Measurements from ENCODE around the gene OTX2.

DNA sequence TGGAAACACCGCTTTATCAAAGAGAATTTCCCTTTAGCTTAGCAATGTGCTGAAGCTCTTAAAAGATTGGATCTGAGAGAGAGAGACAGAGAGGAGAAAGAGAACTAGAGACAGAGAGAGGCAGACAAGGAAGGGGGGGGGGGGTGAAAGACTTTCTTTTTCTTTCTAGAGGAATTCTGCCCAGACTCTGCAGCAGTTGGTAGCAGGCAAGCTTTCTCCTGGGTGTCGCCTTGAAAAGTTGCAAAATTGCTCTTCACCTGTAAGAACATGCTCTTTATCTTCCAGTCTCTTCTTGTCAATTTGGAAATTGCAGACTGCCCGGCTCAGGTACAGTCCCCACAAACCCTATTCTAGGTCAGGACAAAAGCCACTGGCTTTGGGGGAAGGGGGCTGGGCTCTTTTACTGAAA is 2.9 kb upstream of the OTX2 start:
- TF ChIP-seq KDM1A (IDR thresholded peaks at IDR 0.05; ENCODE audit: low read depth) (no peak), POLR2A (IDR thresholded peaks at IDR 0.05; ENCODE audit: low read length) (no peak), EP300 (IDR thresholded peaks at IDR 0.05) (no peak), SMC3 (IDR thresholded peaks at IDR 0.05) (no peak), ZFP36 (IDR thresholded peaks at IDR 0.05; ENCODE audit: borderline replicate concordance, partially characterized antibody) (no peak), GATA3 (IDR thresholded peaks at IDR 0.05; ENCODE audit: borderline replicate concordance) (no peak), BHLHE40 (IDR thresholded peaks at IDR 0.05; ENCODE audit: low read depth, low read length) (no peak), CHD2 (IDR thresholded peaks at IDR 0.05; ENCODE audit: low read length, partially characterized antibody) (no peak)
- TF ChIP-seq, protein P1, sequence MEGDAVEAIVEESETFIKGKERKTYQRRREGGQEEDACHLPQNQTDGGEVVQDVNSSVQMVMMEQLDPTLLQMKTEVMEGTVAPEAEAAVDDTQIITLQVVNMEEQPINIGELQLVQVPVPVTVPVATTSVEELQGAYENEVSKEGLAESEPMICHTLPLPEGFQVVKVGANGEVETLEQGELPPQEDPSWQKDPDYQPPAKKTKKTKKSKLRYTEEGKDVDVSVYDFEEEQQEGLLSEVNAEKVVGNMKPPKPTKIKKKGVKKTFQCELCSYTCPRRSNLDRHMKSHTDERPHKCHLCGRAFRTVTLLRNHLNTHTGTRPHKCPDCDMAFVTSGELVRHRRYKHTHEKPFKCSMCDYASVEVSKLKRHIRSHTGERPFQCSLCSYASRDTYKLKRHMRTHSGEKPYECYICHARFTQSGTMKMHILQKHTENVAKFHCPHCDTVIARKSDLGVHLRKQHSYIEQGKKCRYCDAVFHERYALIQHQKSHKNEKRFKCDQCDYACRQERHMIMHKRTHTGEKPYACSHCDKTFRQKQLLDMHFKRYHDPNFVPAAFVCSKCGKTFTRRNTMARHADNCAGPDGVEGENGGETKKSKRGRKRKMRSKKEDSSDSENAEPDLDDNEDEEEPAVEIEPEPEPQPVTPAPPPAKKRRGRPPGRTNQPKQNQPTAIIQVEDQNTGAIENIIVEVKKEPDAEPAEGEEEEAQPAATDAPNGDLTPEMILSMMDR (IDR thresholded peaks at IDR 0.05) = no peak
- TF ChIP-seq, protein P2, sequence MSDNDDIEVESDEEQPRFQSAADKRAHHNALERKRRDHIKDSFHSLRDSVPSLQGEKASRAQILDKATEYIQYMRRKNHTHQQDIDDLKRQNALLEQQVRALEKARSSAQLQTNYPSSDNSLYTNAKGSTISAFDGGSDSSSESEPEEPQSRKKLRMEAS (IDR thresholded peaks at IDR 0.05) = no peak
- TF ChIP-seq, protein P3, sequence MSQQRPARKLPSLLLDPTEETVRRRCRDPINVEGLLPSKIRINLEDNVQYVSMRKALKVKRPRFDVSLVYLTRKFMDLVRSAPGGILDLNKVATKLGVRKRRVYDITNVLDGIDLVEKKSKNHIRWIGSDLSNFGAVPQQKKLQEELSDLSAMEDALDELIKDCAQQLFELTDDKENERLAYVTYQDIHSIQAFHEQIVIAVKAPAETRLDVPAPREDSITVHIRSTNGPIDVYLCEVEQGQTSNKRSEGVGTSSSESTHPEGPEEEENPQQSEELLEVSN (IDR thresholded peaks at IDR 0.05; ENCODE audit: borderline replicate concordance, low read depth) = no peak
- TF ChIP-seq, protein P4, sequence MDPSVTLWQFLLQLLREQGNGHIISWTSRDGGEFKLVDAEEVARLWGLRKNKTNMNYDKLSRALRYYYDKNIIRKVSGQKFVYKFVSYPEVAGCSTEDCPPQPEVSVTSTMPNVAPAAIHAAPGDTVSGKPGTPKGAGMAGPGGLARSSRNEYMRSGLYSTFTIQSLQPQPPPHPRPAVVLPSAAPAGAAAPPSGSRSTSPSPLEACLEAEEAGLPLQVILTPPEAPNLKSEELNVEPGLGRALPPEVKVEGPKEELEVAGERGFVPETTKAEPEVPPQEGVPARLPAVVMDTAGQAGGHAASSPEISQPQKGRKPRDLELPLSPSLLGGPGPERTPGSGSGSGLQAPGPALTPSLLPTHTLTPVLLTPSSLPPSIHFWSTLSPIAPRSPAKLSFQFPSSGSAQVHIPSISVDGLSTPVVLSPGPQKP (IDR thresholded peaks at IDR 0.05; ENCODE audit: low read depth, low read length) = no peak
